Measurements from ENCODE around the gene OPCML. TPM values are rescaled to one million over a fixed set of nuclear protein-coding genes. Genes with fewer than 3 reads are reported as not detected.

The OPCML gene
- total and polyA plus RNA-seq, 12 donors, result under 0.01 to 1.2 (median 0.39) TPM

DNA sequence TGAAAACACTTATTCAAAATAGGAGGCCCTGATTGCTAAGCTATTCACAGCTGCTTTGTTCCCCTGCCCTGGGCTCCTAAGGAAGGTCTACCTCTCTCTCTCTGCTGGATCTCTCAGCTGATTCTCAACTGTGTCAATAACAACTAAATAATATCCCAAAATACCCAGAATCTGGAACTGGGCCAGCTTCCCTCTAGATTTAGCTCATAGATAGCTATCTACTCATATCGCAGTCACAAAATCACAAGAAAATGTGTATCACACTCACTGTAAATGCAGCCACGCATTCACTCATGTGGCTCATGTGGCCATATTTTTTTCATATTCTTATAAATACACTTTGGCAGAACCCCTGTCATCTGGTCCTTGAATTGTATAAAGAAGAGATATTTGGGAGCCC, 555.1 kb downstream of the OPCML start:
- H3K9me3 ChIP-seq, result no peaks in the 10 kb centered on the region
- no peaks in the 10 kb centered on the region for H3K4me1 ChIP-seq
- intact Hi-C loops (cut with DNase I), result no loop called here
- TF ChIP-seq, protein P1, sequence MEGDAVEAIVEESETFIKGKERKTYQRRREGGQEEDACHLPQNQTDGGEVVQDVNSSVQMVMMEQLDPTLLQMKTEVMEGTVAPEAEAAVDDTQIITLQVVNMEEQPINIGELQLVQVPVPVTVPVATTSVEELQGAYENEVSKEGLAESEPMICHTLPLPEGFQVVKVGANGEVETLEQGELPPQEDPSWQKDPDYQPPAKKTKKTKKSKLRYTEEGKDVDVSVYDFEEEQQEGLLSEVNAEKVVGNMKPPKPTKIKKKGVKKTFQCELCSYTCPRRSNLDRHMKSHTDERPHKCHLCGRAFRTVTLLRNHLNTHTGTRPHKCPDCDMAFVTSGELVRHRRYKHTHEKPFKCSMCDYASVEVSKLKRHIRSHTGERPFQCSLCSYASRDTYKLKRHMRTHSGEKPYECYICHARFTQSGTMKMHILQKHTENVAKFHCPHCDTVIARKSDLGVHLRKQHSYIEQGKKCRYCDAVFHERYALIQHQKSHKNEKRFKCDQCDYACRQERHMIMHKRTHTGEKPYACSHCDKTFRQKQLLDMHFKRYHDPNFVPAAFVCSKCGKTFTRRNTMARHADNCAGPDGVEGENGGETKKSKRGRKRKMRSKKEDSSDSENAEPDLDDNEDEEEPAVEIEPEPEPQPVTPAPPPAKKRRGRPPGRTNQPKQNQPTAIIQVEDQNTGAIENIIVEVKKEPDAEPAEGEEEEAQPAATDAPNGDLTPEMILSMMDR (IDR thresholded peaks at IDR 0.05), result no peak
- no peak for ATAC-seq
- no peak for DNase-seq
- WGBS, 2 donors, result 74 to 82% methylated on average over 2 of the region's 2 CpGs
- no peak overlapping the region for H3K4me3 ChIP-seq
- no peaks in the 10 kb centered on the region for H3K36me3 ChIP-seq
- no peak overlapping the region for H3K27ac ChIP-seq
- H3K27me3 ChIP-seq, result peaks cover 0 to 23% (median 5%) of the 10 kb centered on the region in 7 donors

DNA sequence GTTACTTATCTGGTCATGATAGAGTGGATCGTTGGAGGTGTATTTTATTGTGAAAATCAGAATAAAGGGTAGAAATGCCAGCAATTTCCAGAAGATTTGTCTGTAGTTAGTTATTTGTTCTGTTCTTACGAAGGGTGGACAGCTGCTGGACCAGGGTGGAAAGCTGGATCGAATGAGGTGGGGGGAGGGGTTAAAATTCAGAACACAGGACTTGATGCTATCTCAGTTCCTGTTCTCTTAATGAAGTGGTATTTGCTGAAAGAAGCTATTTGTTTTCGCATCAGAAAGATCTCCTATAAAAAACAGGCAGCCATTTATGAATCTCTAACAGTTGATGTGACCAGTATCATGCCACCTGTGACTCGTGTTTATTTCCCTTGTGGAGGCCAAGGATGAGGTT, 556.2 kb downstream of the OPCML start:
- intact Hi-C loops (cut with DNase I), result no loop called here
- H3K27ac ChIP-seq, result no peak overlapping the region
- H3K9me3 ChIP-seq, result no peaks in the 10 kb centered on the region
- H3K4me1 ChIP-seq, result no peaks in the 10 kb centered on the region
- ATAC-seq (no peak), DNase-seq (no peak)
- H3K27me3 ChIP-seq, result peaks cover 0 to 28% (median 5%) of the 10 kb centered on the region in 7 donors
- H3K36me3 ChIP-seq, result no peaks in the 10 kb centered on the region
- 76 to 79% methylated on average over 5 of the region's 5 CpGs for WGBS, 2 donors
- H3K4me3 ChIP-seq, result no peak overlapping the region
- TF ChIP-seq, protein P1 (IDR thresholded peaks at IDR 0.05), result no peak

DNA sequence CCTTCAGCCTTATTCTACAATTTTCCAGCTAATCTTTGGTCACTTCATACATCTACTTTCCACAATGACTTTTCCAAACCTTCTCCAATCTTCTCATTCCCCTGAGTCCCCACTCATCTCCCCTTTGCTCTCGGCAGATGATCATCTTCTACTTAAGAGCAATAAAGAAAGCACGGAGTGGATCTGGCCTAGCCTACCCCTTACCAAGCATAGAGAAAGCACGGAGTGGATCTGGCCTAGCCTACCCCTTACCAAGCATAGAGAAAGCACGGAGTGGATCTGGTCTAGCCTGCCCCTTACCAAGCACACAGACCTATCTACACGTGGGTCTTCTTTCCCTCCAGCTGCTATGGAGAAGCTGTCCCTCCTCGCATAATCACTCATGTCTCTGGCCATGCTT, 558.6 kb downstream of the OPCML start:
- no peak overlapping the region for H3K4me3 ChIP-seq
- intact Hi-C loops (cut with DNase I), result no loop called here
- no peak overlapping the region for H3K27ac ChIP-seq
- no peaks in the 10 kb centered on the region for H3K4me1 ChIP-seq
- ATAC-seq (no peak), DNase-seq (no peak)
- TF ChIP-seq, protein P1 (IDR thresholded peaks at IDR 0.05), result no peak
- no peaks in the 10 kb centered on the region for H3K9me3 ChIP-seq
- WGBS, 2 donors, result 51 to 59% methylated on average over 6 of the region's 6 CpGs
- peaks cover 0 to 21% (median 7%) of the 10 kb centered on the region in 7 donors for H3K27me3 ChIP-seq
- H3K36me3 ChIP-seq, result no peaks in the 10 kb centered on the region

DNA sequence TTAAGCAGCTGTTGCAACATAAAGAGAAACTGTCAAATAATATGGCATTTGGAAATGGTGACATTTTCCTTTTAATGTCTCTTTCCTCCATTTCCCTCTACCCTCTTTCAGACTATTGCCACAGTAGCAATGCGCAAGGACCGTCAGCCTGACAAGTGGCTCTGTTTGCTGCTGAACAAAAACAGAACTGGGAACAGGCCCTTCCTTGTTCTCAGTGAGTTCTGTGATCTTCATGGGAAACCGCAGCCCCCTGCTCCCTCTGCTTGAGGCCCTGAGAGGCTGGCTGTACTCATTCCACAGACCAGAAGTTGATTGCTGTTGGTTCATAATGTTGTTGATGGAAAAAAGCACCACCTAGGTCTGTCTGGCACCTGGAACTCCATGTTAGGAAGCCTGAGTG, 559.7 kb downstream of the OPCML start:
- WGBS, 2 donors, result 74 to 80% methylated on average over 3 of the region's 3 CpGs

More for the DNA sequence above, 559.7 kb downstream of the OPCML start:
- no peak overlapping the region for H3K27ac ChIP-seq
- no peaks in the 10 kb centered on the region for H3K4me1 ChIP-seq
- TF ChIP-seq, protein P1 (IDR thresholded peaks at IDR 0.05), result no peak
- H3K4me3 ChIP-seq, result no peak overlapping the region
- no peaks in the 10 kb centered on the region for H3K9me3 ChIP-seq
- no peak for ATAC-seq
- H3K36me3 ChIP-seq, result no peaks in the 10 kb centered on the region
- DNase-seq, result no peak
- intact Hi-C loops (cut with DNase I), result no loop called here
- H3K27me3 ChIP-seq, result peaks cover 0 to 14% (median 7%) of the 10 kb centered on the region in 7 donors
